Astrocyte of the spinal cord (primary cell): ENCODE measurements around the gene SLC26A1.

ENCODE experiments used
- DNase-seq: peaks from one replicate; pipeline ENCODE4 v3.0.0; 2011; ENCODE audit warnings: low read depth, low spot score
- H3K4me3 ChIP-seq: 2 replicates; pipeline ENCODE4 v1.5.1; 2011; ENCODE audit warnings: low read depth, mild to moderate bottlenecking, low read length, moderate library complexity
- in situ Hi-C: cut with HindIII; loops from 2 replicates; pipeline ENCODE4 v1.10.0; 2017; ENCODE audit warnings: low sequenced_read_pairs
- TF ChIP-seq, protein P1 (sequence below): IDR thresholded peaks from 2 replicates; pipeline ENCODE4 v1.5.1; 2012; ENCODE audit warnings: low read depth, mild to moderate bottlenecking, low read length, inconsistent platforms

The SLC26A1 gene

DNA sequence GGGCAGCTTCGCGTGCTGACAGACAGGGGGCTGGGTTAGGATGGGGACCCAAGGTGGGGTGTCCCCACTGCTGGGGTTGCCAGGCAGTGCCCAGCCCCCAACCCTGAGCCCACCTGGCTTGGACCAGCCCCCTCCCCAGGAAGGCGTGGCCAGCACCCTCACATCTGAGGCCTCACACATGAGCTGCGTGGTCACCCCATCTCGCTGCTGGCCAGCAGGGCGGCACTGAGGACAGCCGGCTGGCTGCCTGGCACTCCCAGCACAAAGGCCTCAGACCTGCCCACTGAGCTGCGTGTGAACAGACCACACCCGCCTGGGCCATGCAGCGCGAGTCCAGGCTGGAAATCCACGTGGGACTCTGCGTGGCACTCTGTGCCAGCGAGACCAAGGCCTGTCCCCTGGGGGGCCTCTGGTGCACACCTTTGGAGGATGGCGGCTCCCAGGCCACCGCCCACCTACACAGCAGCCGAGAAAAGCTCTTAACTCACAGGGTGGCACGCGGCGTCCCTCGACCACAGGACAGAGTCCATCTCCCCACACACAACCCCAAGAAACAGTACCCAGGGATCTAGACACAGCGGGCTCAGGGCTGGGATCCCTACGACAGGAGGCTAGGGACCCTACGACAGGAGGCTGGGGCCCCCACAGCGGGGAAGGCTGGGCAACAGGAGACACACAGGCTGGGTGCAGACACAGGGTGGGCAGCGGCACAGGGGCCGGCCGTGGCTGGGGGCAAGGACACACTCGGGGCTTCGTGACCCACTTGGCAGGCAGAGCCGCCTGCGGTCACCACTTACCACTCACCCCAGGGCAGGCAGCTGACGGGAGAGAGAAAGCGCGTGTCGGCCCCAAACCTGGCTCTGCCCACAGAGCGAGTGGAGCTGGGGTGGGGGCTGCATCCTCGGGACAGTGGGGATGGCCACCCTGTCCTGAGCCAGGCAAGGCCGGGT is 29.7 kb downstream of the SLC26A1 start:
- in situ Hi-C loops = no loop called here
- H3K4me3 ChIP-seq = no peak overlapping the region
- no peak for DNase-seq
- TF ChIP-seq, protein P1, sequence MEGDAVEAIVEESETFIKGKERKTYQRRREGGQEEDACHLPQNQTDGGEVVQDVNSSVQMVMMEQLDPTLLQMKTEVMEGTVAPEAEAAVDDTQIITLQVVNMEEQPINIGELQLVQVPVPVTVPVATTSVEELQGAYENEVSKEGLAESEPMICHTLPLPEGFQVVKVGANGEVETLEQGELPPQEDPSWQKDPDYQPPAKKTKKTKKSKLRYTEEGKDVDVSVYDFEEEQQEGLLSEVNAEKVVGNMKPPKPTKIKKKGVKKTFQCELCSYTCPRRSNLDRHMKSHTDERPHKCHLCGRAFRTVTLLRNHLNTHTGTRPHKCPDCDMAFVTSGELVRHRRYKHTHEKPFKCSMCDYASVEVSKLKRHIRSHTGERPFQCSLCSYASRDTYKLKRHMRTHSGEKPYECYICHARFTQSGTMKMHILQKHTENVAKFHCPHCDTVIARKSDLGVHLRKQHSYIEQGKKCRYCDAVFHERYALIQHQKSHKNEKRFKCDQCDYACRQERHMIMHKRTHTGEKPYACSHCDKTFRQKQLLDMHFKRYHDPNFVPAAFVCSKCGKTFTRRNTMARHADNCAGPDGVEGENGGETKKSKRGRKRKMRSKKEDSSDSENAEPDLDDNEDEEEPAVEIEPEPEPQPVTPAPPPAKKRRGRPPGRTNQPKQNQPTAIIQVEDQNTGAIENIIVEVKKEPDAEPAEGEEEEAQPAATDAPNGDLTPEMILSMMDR = no peak

DNA sequence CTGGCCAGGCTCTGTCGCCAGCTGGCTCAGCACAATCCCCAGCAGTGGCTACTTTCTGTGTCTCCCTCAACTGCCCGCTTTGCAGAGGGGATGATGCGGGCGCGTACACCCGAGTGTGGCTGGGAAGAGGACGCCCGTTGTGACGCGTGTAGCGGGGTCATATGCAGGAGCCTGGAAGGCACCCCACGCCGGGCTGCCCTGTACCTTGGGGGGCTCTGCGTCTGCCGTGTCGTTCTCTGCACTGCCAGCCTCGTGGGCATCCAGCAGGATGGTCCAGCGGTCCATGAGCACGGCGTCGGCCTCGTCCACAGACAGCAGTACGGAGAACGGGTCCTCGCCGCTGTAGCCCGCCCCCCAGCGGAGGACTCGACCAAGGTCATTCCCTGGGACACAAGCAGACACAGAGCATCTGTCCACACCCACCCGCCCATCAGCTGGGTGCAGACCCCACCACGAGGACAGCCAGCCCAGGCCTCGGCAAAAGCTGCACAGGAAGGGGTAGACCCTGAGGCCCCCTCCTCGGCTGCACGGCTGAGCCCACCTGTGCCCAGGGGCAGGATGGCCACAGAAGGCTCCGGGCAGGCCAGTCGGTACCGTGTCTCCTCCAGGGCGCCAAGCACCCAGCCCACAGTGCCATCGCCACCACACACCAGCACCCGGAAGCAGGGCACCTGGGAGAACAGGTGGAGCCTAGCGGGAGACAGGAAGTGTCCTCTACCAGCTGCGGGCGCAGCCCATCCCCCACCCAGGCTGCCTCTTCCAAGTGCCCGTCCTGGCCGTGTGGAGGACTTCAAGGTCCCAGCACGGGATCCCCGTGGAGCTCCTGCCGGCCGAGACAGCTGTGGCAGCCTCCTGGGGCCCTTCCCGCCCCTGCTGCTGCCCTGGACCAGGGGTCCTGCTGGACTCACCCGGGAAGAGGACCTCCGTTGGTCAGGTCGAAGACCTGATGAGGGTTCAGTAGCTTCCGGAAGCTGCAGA is 30.7 kb downstream of the SLC26A1 start:
- H3K4me3 ChIP-seq = no peak overlapping the region
- in situ Hi-C loops = no loop called here
- no peak for DNase-seq
- TF ChIP-seq, protein P1 = no peak

DNA sequence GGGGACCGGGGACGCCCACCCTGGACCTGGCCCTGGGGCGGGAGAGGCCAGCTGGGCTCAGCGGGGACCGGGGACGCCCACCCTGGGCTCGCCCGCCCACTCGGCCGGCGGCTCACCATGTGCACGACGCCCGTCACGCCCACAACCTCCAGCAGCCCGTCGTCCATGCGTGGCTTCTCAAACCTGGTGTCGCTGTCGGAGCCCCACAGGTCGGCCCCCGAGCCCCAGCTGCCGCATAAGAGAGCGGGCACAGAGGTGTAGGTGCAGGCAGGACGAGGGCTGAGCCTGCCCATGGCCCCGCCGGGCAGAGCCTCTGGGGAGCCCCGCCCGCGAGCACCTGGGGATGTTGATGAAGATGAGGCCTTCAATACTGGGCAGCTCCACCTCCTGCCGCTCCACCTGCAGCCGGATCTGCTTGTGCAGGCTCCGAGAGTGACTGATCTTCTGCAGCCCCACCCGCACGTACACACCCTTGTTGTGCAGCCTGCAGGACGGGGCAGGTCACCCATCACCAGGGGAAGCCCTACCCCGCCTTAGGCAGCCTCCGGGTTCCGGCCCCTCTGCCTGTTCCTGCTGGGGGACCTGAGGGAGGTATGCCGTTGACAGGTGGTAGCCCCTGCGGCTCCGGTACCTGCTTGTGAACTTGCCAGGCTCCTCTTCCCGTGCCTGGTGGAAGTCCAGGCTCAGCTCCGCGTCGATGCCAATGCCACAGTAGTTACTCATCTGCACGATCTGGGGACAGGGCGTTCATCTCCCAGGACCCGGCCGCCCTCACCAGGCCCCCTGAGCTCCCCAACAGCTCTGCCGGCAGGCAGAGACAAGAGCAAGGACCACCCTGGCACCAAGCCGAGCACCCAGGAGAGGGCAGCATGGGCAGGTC is 31.6 kb downstream of the SLC26A1 start:
- in situ Hi-C loops = no loop called here
- TF ChIP-seq, protein P1 = no peak
- no peak for DNase-seq
- no peak overlapping the region for H3K4me3 ChIP-seq

DNA sequence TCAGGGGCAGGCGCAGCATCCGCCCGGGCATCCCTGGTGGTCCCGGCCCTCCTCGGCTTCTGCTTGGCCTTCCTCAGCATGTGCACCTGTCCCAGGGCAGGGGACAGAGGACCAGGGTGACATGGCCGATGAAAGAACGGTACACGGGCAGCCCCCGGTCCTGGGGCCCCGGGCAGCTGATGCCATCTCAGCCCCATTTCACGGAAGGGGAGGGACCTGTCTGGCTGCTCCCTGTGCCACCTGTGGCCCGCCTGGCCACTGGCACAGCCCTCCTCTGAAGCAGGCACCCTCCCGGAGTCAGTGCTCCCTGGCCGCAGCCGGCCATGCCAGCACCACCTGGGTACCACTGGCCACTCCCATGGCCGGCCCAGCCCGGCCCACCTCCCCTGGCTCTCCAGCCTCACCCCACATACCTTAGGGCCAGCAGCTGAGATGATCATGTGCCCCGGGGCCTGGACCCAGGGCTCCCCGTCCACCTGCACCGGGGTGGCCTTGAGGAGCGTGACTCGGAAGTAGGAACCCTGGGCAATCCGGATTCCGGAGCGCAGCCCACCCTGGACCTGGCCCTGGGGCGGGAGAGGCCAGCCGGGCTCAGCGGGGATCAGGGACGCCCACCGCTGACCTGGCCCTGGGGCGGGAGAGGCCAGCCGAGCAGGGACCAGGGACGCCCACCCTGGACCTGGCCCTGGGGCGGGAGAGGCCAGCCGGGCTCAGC is 32.4 kb downstream of the SLC26A1 start:
- in situ Hi-C loops = no loop called here
- no peak overlapping the region for H3K4me3 ChIP-seq
- DNase-seq = no peak
- TF ChIP-seq, protein P1 = no peak

DNA sequence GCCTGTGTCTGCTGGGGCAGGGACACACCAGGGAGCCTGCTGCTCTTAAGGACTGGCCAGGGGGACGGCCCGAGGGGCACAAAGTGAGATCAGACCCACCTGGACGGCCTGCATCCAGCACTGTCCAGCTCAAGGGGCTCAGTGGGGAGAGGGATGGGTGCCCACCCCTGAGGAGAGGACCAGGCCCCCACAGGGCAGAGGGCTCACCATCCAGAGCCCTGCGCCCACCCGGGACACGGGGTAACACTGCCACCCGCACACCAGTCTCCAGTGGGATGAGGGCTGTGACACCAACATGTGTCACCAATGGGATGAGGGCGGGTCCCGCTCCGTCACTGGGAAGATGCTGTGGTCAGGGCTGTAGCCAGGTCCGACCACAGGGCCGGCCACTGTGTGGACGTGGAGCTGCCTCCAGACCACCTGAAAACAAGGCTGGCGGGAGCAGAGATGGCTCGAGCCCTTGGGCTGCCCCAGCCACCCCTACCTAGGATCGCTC is 33.0 kb downstream of the SLC26A1 start:
- TF ChIP-seq, protein P1 = no peak

More for the DNA sequence above, 33.0 kb downstream of the SLC26A1 start:
- no peak for DNase-seq
- no peak overlapping the region for H3K4me3 ChIP-seq
- in situ Hi-C loops = no loop called here
